ENCODE results near the gene NCAPG2.

DNA sequence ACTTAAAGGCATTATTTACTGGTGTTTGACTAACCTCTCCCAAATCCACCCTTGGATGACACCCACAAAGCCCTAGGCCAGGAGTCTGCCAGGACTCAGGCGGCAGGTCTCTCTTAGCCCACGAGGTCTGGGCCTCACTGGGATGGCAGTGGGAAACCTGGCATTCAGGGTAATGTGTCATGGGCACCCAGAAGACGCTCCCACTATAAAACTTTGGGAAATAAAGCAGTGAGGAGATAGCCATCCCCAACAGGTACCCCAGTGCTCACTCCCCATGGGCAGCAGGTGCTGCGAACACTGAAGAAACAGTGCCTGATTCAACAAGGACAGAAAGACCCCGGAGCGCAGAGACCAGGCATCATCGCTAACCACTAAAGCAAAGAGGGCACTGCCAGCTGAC, 102.6 kb downstream of the NCAPG2 start:
- TF ChIP-seq CTCF (IDR thresholded peaks at IDR 0.05), result no peak
- TF ChIP-seq POLR2A (IDR thresholded peaks at IDR 0.05), result no peak
